Left colon (tissue), 2 donors: ENCODE measurements around the gene ARL13B. TPM values are rescaled to one million over a fixed set of nuclear protein-coding genes. Genes with fewer than 3 reads are reported as not detected.

Experiments
- ATAC-seq: fragments of 200-7000 bp; cut with Tn5 transposase; one replicate; pipeline ENCODE4 v1.9.1; 2020; ENCODE audit warnings: mild to moderate bottlenecking, moderate library complexity
- DNase-seq, 2 donors: peaks; one replicate each; pipeline ENCODE4 v3.0.0-alpha.2; 2020
- intact Hi-C, 2 donors: fragments of 100-400 bp; cut with DNase I in 1 of 2; cut with micrococcal nuclease in 1 of 2; formaldehyde crosslinking; loops; one replicate each; pipeline versions ENCODE4 v1.11.2 to v1.14.0; 2022; cut with DNase I, micrococcal nuclease
- total RNA-seq, 2 donors: library from RNA; stranded (reverse); fragmentation: NEBNext Ultra II Directional; extraction: Animal tissue kit (Norgen Biotek cat#: 25700); gene quantifications; one replicate each; pipeline ENCODE4 v1.2.1, GENCODE V29; 2021
- donor health status: DM: no; HTN: no; CAD: no.
- donor health status: DM: yes; HTN: yes; CAD: no.

Gene ARL13B
- total RNA-seq, 2 donors from 2014 or later: 1.7 to 4.1 TPM

GRCh38 chr3:93989241-93989640, 9.3 kb downstream of the ARL13B start:
- intact Hi-C loops: no loop called here
- DNase-seq (no peak), ATAC-seq (no peak)

- ATAC-seq: no peak
- intact Hi-C loops: no loop called here
- DNase-seq: no peak
These were observed 11.7 kb downstream of the ARL13B start for GRCh38 chr3:93991631-93992030.

- intact Hi-C loops: no loop called here
- DNase-seq (no peak), ATAC-seq (no peak)
These were observed 12.3 kb downstream of the ARL13B start for GRCh38 chr3:93992207-93992606.

GRCh38 chr3:93994056-93994455, 14.1 kb downstream of the ARL13B start:
- intact Hi-C loops: no loop called here
- DNase-seq: no peak
- no peak for ATAC-seq

- intact Hi-C loops: no loop called here
- DNase-seq: no peak
- no peak for ATAC-seq
These were observed 21.2 kb downstream of the ARL13B start for GRCh38 chr3:94001191-94001590.

- no peak for ATAC-seq
- DNase-seq: no peak
- intact Hi-C loops: no loop called here
These were observed 22.0 kb downstream of the ARL13B start for GRCh38 chr3:94001827-94002495.

GRCh38 chr3:94004301-94004910, 24.5 kb downstream of the ARL13B start:
- intact Hi-C loops: no loop called here
- ATAC-seq (peak; percentile 90), DNase-seq (no peak)

GRCh38 chr3:94008253-94008652, 28.3 kb downstream of the ARL13B start:
- no peak for ATAC-seq
- DNase-seq: no peak
- intact Hi-C loops: no loop called here

GRCh38 chr3:94009608-94010007, 29.7 kb downstream of the ARL13B start:
- no peak for ATAC-seq
- intact Hi-C loops: loop anchor here in 1 of 2 donors (10.0 kb wide), 1 partner anchor 55 kb away; the partner anchor contains the start of genes DHFR2 and NSUN3

GRCh38 chr3:94011233-94011711, 31.3 kb downstream of the ARL13B start:
- intact Hi-C loops: loop anchor here in 1 of 2 donors (10.0 kb wide), 1 partner anchor 54 kb away; the partner anchor contains the start of genes DHFR2 and NSUN3
- ATAC-seq (no peak), DNase-seq (no peak)

More at GRCh38 chr3:94009608-94010007, 29.7 kb downstream of the ARL13B start:
- DNase-seq: no peak

- no peak for DNase-seq
- ATAC-seq: no peak
- intact Hi-C loops: loop anchor here in 1 of 2 donors (10.0 kb wide), 1 partner anchor 53 kb away; the partner anchor contains the start of genes DHFR2 and NSUN3
These were observed 32.2 kb downstream of the ARL13B start for GRCh38 chr3:94012185-94012584.

- ATAC-seq (no peak), DNase-seq (no peak)
- intact Hi-C loops: loop anchor here in 1 of 2 donors (10.0 kb wide), 1 partner anchor 50 kb away; the partner anchor contains the start of genes DHFR2 and NSUN3
These were observed 35.1 kb downstream of the ARL13B start for GRCh38 chr3:94015025-94015424.

GRCh38 chr3:94019659-94020058, 39.7 kb downstream of the ARL13B start:
- ATAC-seq (no peak), DNase-seq (no peak)
- intact Hi-C loops: loop anchor here in 1 of 2 donors (10.0 kb wide), 1 partner anchor 45 kb away; the partner anchor contains the start of genes DHFR2 and NSUN3

GRCh38 chr3:94020293-94020692, 40.3 kb downstream of the ARL13B start:
- intact Hi-C loops: no loop called here
- DNase-seq (no peak), ATAC-seq (no peak)

- DNase-seq: peak; percentile 38 to 46
- intact Hi-C loops: no loop called here
- peak; percentile 53 for ATAC-seq
These were observed 44.4 kb downstream of the ARL13B start for GRCh38 chr3:94024385-94024784.

- intact Hi-C loops: no loop called here
- peak; percentile 52 for ATAC-seq
- no peak for DNase-seq
These were observed 46.7 kb downstream of the ARL13B start for GRCh38 chr3:94026623-94027022.

- peak; percentile 53 for ATAC-seq
- DNase-seq: no peak
- intact Hi-C loops: no loop called here
These were observed 48.3 kb downstream of the ARL13B start, which contains the start of gene STX19 for GRCh38 chr3:94028093-94028837. Gene STX19 (minus strand): TSS chr3:94028597. CDS start chr3:94015269, 13,328 bp downstream.

- DNase-seq: no peak
These were observed 57.1 kb downstream of the ARL13B start for GRCh38 chr3:94036909-94037507.

GRCh38 chr3:94043285-94043684, 63.3 kb downstream of the ARL13B start:
- no peak for DNase-seq
- ATAC-seq: no peak
- intact Hi-C loops: no loop called here

More at GRCh38 chr3:94036909-94037507, 57.1 kb downstream of the ARL13B start:
- intact Hi-C loops: no loop called here
- ATAC-seq: peak; percentile 80
